ELF-1 (cell line): ENCODE measurements around the gene TCF12.

Source experiments
- DNase-seq: peaks from one replicate; pipeline ENCODE4 v3.0.0-alpha.2; 2016; ENCODE audit warnings: low read depth, low spot score

TCF12 gene

GRCh38 chr15:57335293-57335715 is 416.9 kb downstream of the TCF12 start:
- no peak for DNase-seq

GRCh38 chr15:57335719-57336118 is 417.3 kb downstream of the TCF12 start:
- DNase-seq: no peak

DNA sequence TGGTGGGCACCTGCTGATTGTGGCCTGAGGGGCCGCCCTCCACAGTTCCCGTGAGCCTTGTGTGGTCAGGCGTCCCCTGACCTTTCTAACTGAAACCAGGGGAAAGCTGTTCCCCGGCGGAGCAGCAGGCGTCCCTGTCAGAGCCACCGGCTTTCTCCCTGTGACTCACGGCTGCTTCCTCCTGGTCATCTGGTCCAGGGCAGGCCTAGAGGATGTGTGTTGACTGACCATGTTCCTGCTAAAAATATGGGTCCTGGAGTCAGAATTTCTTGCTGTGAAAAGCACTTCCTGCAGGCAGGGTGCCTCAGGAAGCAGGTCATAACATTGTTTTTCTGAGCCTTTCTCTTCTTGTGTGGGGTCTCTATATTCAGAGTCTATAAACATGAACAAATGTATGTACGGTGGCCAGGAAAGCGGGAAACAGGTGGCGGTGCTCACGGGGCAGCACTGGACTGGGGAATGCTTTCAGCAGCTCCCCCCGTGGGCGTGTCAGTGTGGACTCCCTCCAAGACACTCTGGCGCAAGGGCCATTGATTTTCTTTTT is 419.5 kb downstream of the TCF12 start:
- no peak for DNase-seq

GRCh38 chr15:57339321-57339720 is 420.9 kb downstream of the TCF12 start:
- DNase-seq: no peak
